NK-92 (cell line): ENCODE data around the gene PPP6C.
"Not testable (repeated sequence)": the region's sequence is repeated elsewhere in the genome, so short reads cannot be mapped to it uniquely, and the experiment has no call there.

Experiments
- DNase-seq: peaks from one replicate; lab custom pipeline; 2025; ENCODE audit not compliant: unreplicated experiment; lab: John Stamatoyannopoulos, UW

Gene PPP6C

GRCh38 chr9:125189361-125190289, at the start of gene PPP6C:
PPP6C (minus strand) TSS chr9:125189803; CDS start chr9:125189718, 85 bp downstream.
- DNase-seq, result peak; percentile 72

- DNase-seq, result no peak
Observed at GRCh38 chr9:125238915-125239446, 49.4 kb upstream of the PPP6C start.

GRCh38 chr9:125238127-125238914, 48.7 kb upstream of the PPP6C start:
- DNase-seq, result no peak

GRCh38 chr9:125236520-125237159, 47.0 kb upstream of the PPP6C start:
- not testable (repeated sequence) for DNase-seq

- DNase-seq, result no peak
Observed at GRCh38 chr9:125235804-125236519, 46.4 kb upstream of the PPP6C start.

- not testable (repeated sequence) for DNase-seq
Observed at GRCh38 chr9:125234099-125234498, 44.5 kb upstream of the PPP6C start.

- no peak for DNase-seq
Observed at GRCh38 chr9:125233678-125234077, 44.1 kb upstream of the PPP6C start.

- no peak for DNase-seq
Observed at GRCh38 chr9:125227761-125228160, 38.2 kb upstream of the PPP6C start.

GRCh38 chr9:125224858-125225257, 35.3 kb upstream of the PPP6C start:
- DNase-seq, result not testable (repeated sequence)

- no peak for DNase-seq
Observed at GRCh38 chr9:125218621-125219020, 29.0 kb upstream of the PPP6C start.

- no peak for DNase-seq
Observed at GRCh38 chr9:125214186-125214585, 24.6 kb upstream of the PPP6C start.

GRCh38 chr9:125204477-125204876, 14.9 kb upstream of the PPP6C start:
- no peak for DNase-seq

GRCh38 chr9:125202846-125203618, 13.4 kb upstream of the PPP6C start:
- no peak for DNase-seq

GRCh38 chr9:125200216-125201047, 10.8 kb upstream of the PPP6C start, which contains the start of gene RABEPK:
RABEPK (plus strand) TSS chr9:125200542; CDS start chr9:125203014, 2,472 bp downstream.
- DNase-seq, result no peak

GRCh38 chr9:125195591-125195990, 6.0 kb upstream of the PPP6C start:
- DNase-seq, result not testable (repeated sequence)

GRCh38 chr9:125194466-125194865, 4.9 kb upstream of the PPP6C start:
- not testable (repeated sequence) for DNase-seq

- no peak for DNase-seq
Observed at GRCh38 chr9:125190361-125190801, 778 bp upstream of the PPP6C start.

GRCh38 chr9:125189011-125189360, 617 bp downstream of the PPP6C start:
- DNase-seq, result no peak

GRCh38 chr9:125183561-125183960, 6.0 kb downstream of the PPP6C start:
- DNase-seq, result no peak
